ENCODE measurements around the gene RABGAP1L. TPM values are rescaled to one million over a fixed set of nuclear protein-coding genes. Genes with fewer than 3 reads are reported as not detected.
"Not testable (repeated sequence)": the region's sequence is repeated elsewhere in the genome, so short reads cannot be mapped to it uniquely, and the experiment has no call there.

Gene RABGAP1L
- total and polyA plus RNA-seq, 12 donors: 13.0 to 167 (median 109) TPM

GRCh38 chr1:174837386-174837785 is 678.1 kb downstream of the RABGAP1L start:
- peaks cover 0 to 18% (median 0%) of the 10 kb centered on the region in 9 donors for H3K4me1 ChIP-seq

GRCh38 chr1:174839211-174839610 is 679.9 kb downstream of the RABGAP1L start:
- ATAC-seq (no peak), DNase-seq (no peak)
- Histone ChIP-seq H3K27ac (no peak overlapping the region), H3K4me1 (peaks cover 0 to 18% (median 0%) of the 10 kb centered on the region in 9 donors), H3K4me3 (no peak overlapping the region), H3K27me3 (no peaks in the 10 kb centered on the region), H3K9me3 (no peaks in the 10 kb centered on the region), H3K36me3 (no peaks in the 10 kb centered on the region)
- TF ChIP-seq CTCF (IDR thresholded peaks at IDR 0.05): no peak
- intact Hi-C loops (cut with DNase I): no loop called here
- WGBS, 2 donors: 89 to 94% methylated on average over 1 of the region's 1 CpG

More at GRCh38 chr1:174837386-174837785, 678.1 kb downstream of the RABGAP1L start:
- H3K27me3 ChIP-seq: no peaks in the 10 kb centered on the region
- no peak overlapping the region for H3K27ac ChIP-seq
- TF ChIP-seq CTCF (IDR thresholded peaks at IDR 0.05): no peak
- ATAC-seq: no peak
- no peak overlapping the region for H3K4me3 ChIP-seq
- intact Hi-C loops (cut with DNase I): no loop called here
- H3K36me3 ChIP-seq: no peaks in the 10 kb centered on the region
- no peaks in the 10 kb centered on the region for H3K9me3 ChIP-seq
- DNase-seq: no peak

- TF ChIP-seq CTCF (IDR thresholded peaks at IDR 0.05): no peak
- intact Hi-C loops (cut with DNase I): no loop called here
- no peak for DNase-seq
- Histone ChIP-seq H3K9me3 (no peaks in the 10 kb centered on the region), H3K4me1 (peaks cover 0 to 3% (median 0%) of the 10 kb centered on the region in 9 donors), H3K27ac (no peak overlapping the region), H3K4me3 (no peak overlapping the region), H3K27me3 (no peaks in the 10 kb centered on the region), H3K36me3 (no peaks in the 10 kb centered on the region)
- no peak for ATAC-seq
- 46 to 49% methylated on average over 1 of the region's 1 CpG for WGBS, 2 donors
Observed at GRCh38 chr1:174841747-174842146, 682.4 kb downstream of the RABGAP1L start.

- 89 to 93% methylated on average over 7 to 21 of the region's 36 CpGs for WGBS, 2 donors
- H3K9me3 ChIP-seq; DNase-seq; H3K27ac ChIP-seq; H3K27me3 ChIP-seq; ATAC-seq; H3K4me1 ChIP-seq; H3K36me3 ChIP-seq; H3K4me3 ChIP-seq; intact Hi-C loops (cut with DNase I): not testable (repeated sequence)
Observed at GRCh38 chr1:174848593-174849560, 689.6 kb downstream of the RABGAP1L start.

GRCh38 chr1:174850726-174851125 is 691.4 kb downstream of the RABGAP1L start:
- no peak overlapping the region for H3K27ac ChIP-seq
- 88 to 91% methylated on average over 1 of the region's 1 CpG for WGBS, 2 donors
- no peaks in the 10 kb centered on the region for H3K9me3 ChIP-seq
- no peaks in the 10 kb centered on the region for H3K36me3 ChIP-seq
- intact Hi-C loops (cut with DNase I): no loop called here
- TF ChIP-seq CTCF (IDR thresholded peaks at IDR 0.05): no peak
- ATAC-seq (no peak), DNase-seq (no peak)
- no peak overlapping the region for H3K4me3 ChIP-seq
- no peaks in the 10 kb centered on the region for H3K27me3 ChIP-seq
- H3K4me1 ChIP-seq: no peaks in the 10 kb centered on the region
